HG02798 (cell line): ENCODE data around the gene NLRP9.
A peak's percentile ranks its signal among the peaks of the same experiment; 100 is the strongest.

Experiments used
- ATAC-seq: cut with Tn5 transposase; IDR thresholded peaks from one replicate; pipeline ENCODE4 v1.9.1; 2021; ENCODE audit warnings: mild to moderate bottlenecking; ENCODE audit not compliant: unreplicated experiment, poor library complexity

NLRP9 gene

DNA sequence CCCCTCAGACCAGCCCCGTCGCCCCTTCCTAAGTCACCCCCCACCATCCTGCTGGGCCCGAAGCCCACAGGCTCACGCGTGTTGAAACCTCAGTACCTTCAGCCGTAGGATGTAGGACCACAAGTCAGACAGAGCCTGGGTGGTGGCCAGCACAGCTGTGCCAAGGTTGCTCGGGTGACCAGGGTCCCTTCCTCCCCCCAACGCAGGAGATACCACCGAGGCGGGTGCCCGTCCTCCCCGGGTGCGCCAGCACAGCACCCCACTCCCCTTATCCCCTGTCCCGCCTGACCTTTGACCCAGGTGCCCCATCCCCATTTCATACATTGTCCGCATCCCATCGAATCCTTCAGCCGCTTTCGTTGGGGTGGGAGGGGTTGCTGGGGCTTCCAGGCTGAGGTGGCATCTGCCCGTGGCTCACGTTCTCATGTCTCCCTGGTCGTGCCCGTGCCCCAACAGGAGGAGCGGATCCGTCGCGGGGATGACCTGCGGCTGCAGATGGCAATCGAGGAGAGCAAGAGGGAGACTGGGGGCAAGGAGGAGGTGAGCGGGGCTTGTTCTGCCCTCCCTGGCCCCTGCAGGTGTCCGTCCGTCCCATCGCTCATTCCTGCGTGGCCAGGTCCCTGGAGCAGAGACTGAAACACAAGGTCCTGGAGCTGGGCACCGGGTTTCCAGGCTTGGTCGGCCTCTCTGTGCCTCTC, 48.6 kb downstream of the NLRP9 start:
- ATAC-seq = no peak

DNA sequence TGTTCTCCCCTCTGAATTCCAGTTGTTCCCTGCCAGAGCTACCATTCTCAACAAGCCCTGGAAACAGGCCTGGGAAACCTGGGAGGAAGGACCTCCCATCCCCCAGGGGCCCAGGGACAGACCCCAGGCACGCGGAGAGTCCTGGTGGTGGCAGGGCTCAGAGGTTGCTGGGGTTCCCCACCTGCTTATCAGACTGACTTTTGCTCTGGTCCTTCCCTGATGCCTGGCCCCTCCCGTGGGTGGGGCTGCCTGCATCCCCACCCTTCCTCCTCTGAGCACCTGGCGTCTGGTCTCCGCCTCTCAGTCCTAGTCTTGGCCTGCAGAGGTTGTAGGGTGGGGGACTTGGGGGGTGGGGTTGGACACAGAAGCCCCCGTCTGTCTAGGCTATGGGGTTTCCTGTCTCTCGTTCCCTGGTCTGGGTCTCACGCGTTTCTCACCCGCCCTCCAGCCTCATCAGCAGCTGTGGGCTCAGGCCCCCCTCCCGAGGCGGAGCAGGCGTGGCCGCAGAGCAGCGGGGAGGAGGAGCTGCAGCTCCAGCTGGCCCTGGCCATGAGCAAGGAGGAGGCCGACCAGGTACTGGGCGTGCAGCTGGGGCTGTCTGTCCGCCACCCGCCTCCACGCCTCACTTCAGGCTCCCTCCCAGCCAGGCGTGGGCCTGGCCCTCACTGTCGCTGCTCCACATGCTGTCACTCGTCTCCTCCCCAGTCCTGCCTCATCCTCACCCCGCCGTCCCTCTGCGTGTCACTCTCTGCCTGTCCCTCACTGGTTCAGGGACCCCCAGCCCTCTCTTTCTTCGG, 49.6 kb downstream of the NLRP9 start:
- no peak for ATAC-seq

DNA sequence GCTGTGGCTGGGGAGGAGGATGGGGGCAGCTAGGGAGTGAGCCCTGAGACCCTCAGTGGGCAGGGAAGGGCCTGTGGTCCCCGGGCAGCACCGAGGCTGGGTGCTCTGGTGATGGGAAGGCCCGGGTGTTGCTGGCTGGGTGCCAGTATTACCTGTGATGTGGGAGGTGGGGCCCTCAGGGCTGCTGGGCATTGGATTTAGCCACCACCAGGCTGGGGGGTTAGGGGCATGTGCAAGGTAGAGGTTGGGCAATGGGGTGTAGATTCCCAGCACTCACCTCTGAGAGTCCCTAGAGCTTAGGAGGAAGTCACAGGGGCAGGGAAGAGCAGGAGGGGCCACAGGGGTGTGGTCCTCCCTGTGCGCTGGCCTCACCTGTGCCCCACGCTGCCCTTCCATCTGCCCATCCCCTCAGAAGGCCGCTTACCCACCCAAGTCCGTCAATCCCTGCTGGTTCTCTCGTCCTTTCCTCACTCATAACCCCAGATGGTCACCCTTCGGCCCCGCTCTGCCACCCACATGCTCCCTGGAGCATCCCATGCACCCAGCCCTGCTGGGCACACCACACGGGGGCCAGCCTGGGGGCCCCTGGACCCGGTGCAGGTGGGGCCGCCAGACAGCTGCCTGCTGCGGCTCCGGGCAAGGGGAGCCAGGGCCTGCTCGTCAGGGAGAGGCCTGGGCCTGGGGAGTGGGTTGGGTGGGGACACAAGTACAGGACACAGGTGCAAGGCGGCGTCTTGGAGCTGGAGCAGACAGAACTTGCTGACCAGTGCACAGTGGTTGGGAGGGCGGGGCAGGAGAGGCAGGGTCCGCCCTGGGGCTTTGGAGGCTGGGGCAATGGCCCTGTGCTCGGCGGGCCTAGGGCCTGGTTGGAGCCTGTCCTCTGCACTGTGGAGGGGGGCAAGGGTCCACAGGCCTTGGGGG, 50.7 kb downstream of the NLRP9 start:
- no peak for ATAC-seq

DNA sequence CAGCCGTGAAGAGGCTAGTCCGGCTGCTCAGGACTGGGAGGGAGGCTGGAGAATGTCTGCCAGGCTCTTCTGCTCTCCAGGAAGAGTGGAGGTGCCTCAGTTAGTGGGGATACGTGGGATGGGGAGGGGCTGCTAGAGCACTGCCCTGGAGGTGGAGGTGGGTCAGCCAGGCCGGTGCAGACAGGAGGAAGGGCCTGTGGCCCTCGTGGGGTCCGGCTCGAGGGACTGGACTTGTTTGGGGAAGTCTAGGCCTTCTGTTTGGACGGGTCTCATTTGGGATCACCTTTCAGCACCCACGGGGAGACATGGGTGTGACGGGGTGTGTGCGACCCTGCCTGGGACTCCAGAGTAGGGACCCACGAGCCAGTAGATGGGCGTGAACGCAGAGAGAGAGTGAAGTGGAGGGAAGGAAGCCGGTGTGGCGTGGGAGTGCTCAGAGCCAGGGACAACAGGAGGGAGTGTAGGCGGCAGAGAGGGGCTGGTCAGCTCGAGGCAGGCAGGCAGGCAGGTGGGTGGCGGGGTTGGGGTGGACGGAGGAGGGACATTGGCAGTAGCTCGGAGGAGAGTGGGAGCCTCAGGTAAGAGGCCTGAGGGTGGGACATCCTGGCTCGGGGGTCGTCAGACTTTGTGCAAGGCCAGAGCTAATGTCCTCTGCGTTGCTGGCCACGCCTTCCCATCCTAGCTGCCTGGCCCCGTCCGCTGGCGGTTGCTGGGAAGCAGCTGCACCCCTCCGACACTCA, 51.7 kb downstream of the NLRP9 start:
- no peak for ATAC-seq

DNA sequence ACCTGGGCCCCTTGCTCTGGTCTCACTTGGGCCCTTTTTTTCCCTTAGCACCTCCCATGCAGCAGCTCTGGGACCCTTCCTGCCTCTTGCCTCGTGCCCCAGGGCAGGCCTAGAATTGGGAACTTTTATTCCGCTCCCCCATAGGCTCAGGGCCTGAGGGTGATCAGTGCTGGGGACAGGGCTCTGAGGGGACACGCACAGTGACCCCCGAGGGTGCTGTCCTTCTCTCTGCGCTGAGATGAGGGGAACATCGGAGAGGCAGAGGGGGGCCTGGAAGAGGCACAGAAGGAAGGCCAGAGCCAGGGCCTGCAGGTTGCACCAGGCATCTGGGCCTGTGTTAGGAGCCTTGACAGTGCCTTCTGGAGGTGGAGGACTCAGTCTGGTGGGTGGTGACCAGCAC, 52.4 kb downstream of the NLRP9 start:
- ATAC-seq = no peak

DNA sequence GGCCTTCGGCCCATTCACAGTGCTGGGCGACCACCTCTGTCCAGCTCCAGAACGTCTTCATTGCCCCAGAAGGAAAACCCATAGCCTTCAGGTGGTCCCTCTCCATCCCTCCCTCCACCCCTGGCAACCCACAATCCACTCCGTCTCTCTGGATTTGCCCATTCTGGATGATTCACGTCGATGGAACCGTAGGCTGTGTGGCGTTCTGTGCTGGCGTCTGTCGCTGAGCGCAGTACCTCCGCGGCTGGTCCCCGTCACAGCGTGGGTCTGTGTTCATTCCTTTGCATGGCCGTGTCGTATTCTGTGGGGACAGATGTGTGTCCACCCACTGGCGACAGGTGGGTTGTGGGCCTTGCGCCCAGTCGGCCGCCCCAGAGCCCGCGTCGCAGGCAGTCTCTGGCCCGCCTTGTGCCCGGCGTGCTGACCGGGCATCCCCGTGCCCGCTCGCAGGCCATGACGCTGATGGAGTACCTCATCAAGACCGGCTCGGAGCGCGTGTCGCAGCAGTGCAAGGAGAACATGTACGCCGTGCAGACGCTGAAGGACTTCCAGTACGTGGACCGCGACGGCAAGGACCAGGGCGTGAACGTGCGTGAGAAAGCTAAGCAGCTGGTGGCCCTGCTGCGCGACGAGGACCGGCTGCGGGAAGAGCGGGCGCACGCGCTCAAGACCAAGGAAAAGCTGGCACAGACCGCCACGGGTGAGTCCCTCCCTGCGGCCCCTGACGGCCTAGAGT, 53.1 kb downstream of the NLRP9 start:
- no peak for ATAC-seq

DNA sequence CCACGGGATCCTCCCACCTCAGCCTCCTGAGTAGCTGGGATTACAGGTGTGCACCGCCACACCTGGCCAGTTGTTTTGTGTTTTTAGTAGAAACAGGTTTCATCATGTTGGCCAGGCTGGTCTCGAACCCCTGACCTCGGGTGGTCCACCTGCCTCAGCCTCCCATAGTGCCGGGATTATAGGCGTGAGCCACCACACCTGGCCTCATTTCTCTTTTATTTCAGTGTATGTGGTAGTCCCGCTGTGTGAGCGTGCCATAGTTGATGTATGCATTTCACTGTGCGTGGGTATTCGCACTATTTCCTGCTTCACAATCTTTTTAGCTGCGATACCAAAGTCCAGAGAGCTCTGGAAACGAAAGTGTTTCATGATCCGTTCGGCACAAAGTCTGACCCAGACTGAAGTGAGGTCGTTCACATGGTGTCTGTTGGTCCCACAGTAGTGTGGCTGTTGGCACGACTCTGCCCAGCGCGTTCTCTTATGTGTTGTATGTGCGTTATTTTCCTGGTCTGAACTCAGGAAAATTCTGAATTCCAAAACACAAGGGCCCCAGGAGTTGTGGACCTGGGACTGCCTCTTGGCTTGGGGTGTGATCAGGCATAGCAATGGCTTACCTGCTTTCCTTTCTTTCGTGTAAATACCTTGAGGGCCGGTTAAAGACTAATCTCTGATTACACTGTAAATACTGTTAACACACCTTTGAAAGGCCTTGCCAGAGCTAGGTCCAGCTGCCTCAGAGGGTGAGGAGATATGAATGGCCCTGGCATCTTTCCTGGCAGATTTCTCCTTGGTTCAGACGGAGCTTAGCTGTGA, 54.5 kb downstream of the NLRP9 start:
- no peak for ATAC-seq

DNA sequence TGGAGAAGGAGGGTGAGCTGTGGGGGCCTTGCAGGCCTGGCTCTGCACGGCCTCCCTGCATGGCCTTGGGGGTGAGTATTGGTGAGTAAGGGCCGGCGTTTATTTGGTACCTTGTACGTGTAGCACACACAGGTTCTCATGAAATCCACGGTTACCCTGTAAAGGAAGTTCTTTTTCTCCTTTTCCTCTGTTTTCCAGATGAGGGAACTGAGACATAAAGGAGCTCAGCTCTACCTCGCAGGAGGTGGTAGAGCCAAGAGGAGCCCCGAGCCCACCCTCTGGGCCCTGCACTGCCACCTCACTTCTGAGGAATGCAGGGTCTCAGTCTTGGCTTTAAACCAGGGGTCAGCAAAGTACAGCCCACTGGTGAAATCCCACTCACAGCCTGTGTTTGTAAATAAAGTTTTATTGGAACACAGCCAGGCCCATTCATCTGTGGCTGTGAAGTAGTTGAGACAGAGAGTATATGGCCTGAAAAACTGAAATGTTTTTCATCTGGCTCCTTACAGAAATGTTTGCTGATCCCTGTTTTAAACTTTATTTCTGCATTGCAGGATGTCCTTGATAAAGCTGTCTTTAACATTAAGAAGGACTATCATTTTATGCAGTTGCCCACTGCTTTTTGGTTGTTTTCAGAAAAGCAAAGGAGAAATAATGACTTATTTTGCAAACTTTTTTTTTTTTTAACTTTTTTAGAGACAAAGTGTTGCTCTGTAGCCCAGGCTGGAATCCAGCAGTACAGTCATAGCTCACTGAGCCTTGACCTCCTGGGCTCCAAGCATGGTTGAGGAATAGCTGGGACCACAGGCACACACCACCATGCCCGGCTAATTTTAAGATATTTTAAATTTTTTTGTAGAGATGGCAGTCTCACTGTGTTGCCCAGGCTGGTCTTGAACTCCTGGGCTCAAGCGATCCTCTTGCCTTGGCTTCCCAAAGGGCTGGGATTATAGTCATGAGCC, 56.8 kb downstream of the NLRP9 start:
- no peak for ATAC-seq

DNA sequence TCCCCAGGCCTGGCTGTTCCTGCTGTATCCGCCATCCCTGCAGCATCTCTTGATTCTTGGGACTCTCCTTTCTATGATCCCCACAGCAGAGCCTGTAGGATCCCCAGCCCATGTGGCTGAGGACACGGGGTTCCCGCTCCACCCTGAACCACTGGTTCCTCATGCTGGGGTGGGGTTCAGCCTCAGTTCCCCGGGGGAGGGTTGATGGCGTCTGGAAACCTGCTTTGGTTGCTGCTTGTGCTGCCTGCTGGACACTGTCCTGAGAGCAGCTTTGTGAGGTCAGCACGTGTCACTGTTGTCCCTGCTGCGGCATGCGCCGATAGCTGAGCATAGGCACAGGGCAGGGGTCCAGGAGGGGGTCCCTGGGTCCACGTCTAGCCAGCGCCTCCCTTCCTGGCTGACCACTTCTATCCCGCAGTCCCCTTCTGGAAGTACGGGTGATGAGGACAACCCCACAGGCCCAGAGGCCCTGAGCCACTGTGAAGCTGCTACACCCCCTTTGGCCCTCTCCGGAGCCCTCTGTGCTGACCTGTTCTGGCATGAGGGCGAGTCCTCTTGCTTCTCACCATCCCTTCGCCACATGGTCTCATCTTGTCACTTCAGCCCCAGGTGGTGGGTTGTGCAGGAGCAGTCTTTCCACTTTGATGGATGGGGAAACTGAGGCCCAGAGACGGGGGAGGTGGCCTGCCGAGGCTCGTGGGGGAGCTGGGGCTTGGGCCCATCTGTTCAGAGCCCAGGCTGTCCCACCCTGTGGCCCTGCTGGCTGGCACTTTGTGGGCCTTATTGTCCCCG, 57.7 kb downstream of the NLRP9 start:
- no peak for ATAC-seq

DNA sequence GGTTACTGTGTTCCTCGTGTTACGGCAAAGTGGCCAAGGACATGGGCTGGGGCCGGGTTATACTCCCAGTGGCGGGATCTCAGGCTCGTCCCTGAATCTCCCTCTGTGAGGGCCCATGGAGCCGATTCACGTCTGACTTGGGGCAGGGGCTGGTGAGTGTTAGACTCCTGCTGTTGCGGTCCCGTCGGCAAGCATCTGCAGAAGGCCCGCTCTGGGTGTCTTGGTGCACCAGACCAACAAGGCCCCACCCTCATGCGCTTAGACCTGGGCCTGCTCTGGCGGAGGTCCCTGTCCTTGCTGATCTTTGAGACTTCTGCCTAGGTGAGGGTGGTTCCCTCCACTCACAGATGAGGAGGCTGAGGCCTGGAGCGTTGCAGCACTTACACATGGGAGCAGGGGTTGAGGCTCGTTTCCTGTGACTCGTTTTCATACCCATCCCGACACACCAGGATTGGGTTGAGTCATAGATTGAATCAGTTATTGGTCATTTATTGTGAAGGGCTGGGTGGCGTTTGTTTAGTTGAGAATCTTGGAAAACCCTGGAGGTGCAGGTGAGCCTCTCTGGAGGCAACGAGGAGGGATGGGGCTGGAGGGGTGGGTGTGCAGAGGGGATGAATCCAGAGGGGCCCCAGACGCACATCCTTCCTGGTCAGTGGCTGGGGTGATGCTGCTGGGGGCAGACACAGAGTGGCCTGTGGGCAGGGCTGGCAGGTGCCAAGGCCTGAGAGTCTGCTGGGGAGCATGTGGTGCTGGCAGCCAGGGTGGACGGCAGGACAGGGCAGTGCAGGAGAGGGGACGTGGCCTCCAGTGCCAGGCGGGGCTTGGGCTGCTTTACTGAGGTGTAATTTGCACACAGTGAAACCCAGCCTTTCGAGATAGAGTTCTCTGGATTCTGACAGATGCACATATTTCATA, 58.6 kb downstream of the NLRP9 start:
- ATAC-seq = no peak

DNA sequence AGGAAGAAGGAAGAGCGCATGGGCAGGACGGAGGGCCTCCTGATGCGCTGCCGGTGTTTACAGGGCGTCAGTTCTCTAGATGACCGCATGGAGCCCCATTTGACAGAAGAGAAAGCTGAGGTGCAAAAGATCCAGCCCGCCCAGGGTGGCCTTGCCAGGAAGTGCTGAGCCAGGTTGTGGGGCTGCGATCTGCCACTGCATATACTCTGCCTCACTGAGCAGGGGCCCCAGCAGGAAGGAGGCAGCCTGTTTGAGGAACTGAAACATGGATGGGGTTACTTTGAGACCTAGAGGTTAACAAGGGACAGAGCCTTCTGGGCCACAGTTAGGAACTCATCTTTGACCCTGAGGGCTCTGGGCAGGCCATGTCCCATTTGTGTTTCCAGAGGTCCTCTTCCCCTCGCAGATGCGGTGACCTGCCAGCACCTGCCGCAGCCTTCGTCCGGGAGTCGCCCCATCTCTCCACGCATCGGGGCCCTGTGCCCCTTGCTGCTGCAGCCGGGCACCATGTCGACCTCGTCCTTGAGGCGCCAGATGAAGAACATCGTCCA, 60.0 kb downstream of the NLRP9 start:
- ATAC-seq = peak; percentile 68

DNA sequence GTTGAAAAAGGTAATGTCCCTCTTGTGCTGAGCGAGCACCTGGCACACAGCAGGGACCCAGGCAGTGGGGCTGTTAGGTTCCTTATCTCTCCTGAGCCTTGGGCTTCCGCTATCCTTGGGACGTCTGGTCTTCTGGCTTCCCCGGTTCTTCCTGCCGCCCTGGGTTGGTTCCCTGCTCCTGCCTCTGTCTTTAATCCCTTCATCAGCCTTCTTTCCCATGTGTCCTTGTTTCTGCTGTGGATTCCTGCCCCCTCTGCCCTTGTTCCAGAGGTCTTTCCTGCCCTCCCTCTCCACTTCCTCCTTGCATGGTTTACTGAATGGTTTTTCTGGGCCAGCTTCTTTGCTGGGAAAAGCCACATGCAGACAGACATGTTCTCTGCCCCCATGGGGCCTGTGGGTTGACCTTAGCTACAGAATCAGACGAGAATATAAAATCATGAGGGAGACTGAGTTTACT, 60.6 kb downstream of the NLRP9 start:
- no peak for ATAC-seq

DNA sequence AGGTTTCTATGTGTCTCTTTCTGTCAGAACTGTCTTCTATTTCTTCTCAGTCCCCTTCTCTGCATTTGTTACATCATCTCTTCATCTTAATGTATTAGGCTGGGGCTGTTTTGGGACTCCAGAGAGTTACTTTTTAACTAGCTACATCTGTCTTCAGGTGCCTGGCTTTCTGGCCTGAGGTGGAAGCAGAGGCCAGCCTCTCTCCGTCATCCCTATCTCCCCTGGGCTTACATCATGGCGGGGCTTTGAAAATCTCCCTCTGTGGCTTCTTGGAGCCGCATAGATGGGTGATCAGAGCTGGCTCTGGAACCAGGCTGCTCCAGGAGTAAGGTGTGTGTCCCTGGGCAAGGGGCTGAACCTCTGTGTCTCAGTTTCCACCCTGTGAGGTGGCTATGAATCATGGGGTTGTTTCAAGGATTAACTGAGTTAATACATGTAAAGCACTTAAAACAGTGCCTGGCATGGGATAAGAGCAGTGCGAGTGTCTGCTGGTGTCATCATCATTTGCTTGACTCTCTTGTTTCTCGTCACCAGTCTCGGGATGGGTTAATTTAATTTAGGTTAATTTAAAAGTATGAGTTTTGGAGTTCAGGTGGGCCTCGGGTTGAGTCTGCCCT, 61.2 kb downstream of the NLRP9 start:
- no peak for ATAC-seq

DNA sequence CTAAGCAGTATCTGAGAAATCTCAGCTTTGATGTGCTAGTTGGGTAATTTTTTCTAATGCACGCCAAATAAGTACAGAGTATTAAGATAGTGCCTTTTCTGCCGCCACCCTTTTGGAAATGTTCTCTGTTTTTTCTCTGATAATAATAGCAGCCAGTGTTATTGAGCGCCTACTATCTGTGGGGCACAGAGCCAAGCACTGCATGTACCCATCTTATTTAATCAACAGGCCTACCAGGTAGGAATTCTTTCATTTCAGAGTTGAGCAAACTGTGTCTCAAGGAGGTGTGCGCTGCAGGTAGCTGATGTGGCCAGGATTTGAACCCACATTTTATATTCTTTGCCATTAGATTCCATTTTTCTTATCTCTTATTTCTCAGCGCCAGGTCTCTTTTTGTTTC, 61.8 kb downstream of the NLRP9 start:
- no peak for ATAC-seq
